Skeletal muscle satellite cell (primary cell): ENCODE measurements around the gene ALOX15.
"Not testable (repeated sequence)": the region's sequence is repeated elsewhere in the genome, so short reads cannot be mapped to it uniquely, and the experiment has no call there.

Experiments
- H3K27me3 ChIP-seq: 2 replicates; pipeline ENCODE4 v1.7.0; 2013; ENCODE audit warnings: low read length; ENCODE audit not compliant: control insufficient read depth, insufficient read depth
- H3K36me3 ChIP-seq: 2 replicates; pipeline ENCODE4 v1.7.0; 2013; ENCODE audit warnings: mild to moderate bottlenecking, control low read depth, low read length; ENCODE audit not compliant: insufficient read depth
- H3K4me1 ChIP-seq: 2 replicates; pipeline ENCODE4 v1.7.0; 2013; ENCODE audit warnings: low read length; ENCODE audit not compliant: control insufficient read depth, insufficient read depth
- H3K4me2 ChIP-seq: 2 replicates; pipeline ENCODE4 v1.7.0; 2013; ENCODE audit warnings: mild to moderate bottlenecking, low read length
- H3K4me3 ChIP-seq: 2 replicates; pipeline ENCODE4 v1.7.0; 2013; ENCODE audit warnings: low read length
- H3K9ac ChIP-seq: 2 replicates; pipeline ENCODE4 v1.7.0; 2013; ENCODE audit warnings: mild to moderate bottlenecking, low read depth, low read length, moderate library complexity
- H3K9me3 ChIP-seq: replicated peaks from 2 replicates; pipeline ENCODE4 v1.7.0; 2013; ENCODE audit warnings: mild to moderate bottlenecking, control low read depth, low read length

Gene ALOX15

DNA sequence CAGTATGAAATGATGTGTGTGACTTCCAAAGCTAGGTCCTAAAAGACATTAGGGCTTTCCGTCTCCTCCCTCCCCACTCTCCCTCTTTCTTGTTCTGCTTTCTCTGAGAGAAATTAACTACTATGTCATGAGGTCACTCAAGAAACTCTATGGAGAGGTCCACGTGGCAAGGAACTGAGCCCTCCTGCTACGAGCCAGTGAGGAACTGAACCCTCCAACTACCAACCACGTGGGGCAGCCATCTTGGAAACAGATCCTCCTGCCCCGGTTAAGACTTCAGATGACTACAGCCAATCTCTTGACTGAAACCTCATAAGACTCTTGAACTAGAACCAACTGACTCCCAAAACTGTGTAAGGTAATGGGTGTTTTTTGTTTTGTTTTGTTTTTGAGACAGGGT lies 4.2 kb upstream of the ALOX15 start:
- Histone ChIP-seq H3K4me1 (no peaks in the 10 kb centered on the region), H3K4me2 (no peak overlapping the region), H3K36me3 (no peaks in the 10 kb centered on the region), H3K4me3 (no peak overlapping the region), H3K9ac (no peak overlapping the region), H3K9me3 (no peaks in the 10 kb centered on the region), H3K27me3 (peaks cover 78% of the 10 kb centered on the region)

DNA sequence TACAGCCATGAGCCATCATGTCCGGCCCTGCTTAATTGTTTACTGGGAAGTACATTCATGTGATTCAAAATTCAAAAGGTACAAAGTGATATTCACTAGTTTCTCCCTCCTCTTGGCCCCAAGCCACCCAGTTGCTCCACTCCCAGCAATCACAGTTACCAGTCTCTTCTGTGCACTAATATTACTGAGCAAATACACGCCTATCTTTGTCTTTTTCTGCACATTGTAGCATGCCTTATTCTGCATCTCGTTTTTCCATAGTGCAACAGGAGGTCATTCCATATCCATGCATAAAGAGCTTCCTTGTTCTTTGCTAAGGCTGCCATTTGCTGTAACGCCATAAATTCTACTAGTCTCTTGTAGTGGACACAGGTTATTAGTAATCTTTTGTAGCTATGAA lies 2.2 kb upstream of the ALOX15 start:
- H3K4me3 ChIP-seq: no peak overlapping the region
- no peaks in the 10 kb centered on the region for H3K4me1 ChIP-seq
- no peak overlapping the region for H3K4me2 ChIP-seq
- H3K36me3 ChIP-seq: no peaks in the 10 kb centered on the region
- no peak overlapping the region for H3K9ac ChIP-seq
- H3K27me3 ChIP-seq: peaks cover 70% of the 10 kb centered on the region
- no peaks in the 10 kb centered on the region for H3K9me3 ChIP-seq

- Histone ChIP-seq H3K4me2 (no peak overlapping the region), H3K4me3 (no peak overlapping the region), H3K4me1 (no peaks in the 10 kb centered on the region), H3K9ac (no peak overlapping the region), H3K36me3 (no peaks in the 10 kb centered on the region), H3K9me3 (no peaks in the 10 kb centered on the region), H3K27me3 (peaks cover 67% of the 10 kb centered on the region)
Measured at GRCh38 chr17:4642286-4642685, 808 bp upstream of the ALOX15 start.

GRCh38 chr17:4640569-4641188 lies 799 bp downstream of the ALOX15 start:
- peaks cover 74% of the 10 kb centered on the region for H3K27me3 ChIP-seq
- not testable (repeated sequence) for H3K4me3 ChIP-seq, H3K36me3 ChIP-seq

DNA sequence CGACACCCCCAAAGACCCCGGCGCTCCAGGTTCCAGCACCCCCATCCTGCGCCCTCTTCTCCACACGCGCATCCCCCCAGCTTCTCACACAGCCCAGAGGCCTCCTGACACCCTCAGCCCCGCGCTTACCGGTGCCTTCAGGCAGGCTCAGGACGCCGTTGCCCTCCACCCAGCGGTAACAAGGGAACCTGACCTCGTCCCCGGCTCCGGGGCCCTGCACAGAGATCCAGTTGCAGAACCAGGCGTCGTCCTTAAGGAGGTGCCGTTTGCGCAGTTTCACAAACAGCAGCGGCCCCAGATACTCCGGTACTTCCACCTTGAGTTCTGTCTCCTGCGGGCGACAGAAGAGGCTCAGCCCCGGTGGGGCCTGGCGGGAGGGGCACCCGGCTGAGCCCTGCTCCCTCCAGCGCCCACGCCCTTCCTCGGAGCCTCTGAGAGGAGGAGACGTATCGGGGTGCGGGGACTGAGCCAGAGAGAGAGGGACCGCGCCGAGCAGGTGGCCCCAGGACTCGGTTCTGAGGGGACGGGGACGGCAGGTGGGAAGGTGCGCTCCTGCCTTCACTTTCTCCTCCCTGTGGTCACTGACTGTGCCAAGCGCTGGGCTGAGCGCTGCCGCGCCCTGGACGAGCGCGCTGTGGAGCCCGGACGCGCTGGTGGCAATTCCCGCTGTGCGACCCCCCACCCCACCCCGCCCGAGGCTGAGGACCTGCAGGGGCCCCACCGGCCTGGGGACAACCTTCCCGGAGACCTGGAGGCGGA lies 2.0 kb downstream of the ALOX15 start:
- H3K4me2 ChIP-seq, H3K4me1 ChIP-seq, H3K36me3 ChIP-seq, H3K9ac ChIP-seq, H3K9me3 ChIP-seq, H3K4me3 ChIP-seq: not testable (repeated sequence)
- H3K27me3 ChIP-seq: peaks cover 69% of the 10 kb centered on the region

More at GRCh38 chr17:4640569-4641188, 799 bp downstream of the ALOX15 start:
- H3K4me2 ChIP-seq, H3K4me1 ChIP-seq, H3K9me3 ChIP-seq, H3K9ac ChIP-seq: not testable (repeated sequence)

DNA sequence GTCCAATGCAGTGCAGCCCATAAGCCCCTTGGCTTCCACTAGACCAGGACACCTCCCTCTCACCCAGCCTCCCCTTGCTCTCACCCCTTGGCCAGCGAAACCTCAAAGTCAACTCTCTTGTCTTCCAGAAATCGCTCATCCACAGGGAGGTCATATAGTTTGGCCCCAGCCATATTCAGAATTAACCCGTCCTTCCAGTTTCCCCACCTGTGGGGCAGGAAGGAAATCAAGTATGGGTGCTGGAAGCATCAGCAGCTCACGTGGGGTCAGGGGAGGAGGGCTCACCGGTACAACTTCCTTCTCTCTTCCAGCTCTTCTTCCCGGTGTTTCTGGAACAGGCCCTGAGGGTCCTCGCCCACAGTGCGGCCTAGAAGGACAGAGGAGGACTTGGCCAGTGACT lies 2.7 kb downstream of the ALOX15 start:
- not testable (repeated sequence) for H3K4me2 ChIP-seq, H3K9me3 ChIP-seq, H3K4me3 ChIP-seq, H3K4me1 ChIP-seq, H3K9ac ChIP-seq, H3K36me3 ChIP-seq
- H3K27me3 ChIP-seq: peaks cover 65% of the 10 kb centered on the region

DNA sequence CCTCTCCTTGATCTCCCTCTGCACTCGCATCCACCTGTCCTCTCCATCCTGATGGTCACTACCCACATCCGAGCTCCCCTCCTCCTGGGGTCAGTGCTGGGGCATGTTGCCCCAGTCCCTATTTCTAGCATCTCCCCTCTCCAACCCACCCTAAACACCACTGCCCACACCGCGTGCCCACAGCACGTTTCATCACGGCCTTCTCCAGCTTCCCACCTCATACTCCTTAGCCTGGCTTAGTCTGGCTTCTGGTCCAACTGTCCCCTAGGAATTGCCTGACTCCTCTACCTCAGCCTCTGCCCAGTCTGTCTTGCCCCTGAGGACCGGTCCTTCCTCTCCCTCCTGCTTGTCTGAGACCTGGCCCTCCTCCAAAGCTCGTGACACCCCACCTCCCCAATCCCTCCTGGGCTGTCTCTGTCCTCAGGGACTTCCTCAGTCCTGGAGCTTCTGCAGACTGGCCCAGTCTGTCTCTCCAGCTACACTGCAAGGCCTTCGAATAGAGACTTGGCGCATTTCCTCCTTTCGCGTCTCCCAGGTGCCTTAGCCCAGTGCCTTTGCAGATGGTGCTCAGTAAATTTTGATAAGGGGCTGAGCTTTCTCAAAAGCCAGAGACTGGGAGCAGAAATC lies 4.9 kb downstream of the ALOX15 start:
- Histone ChIP-seq H3K9ac (no peak overlapping the region), H3K4me1 (no peaks in the 10 kb centered on the region), H3K36me3 (no peaks in the 10 kb centered on the region), H3K4me3 (no peak overlapping the region), H3K4me2 (no peak overlapping the region), H3K27me3 (peaks cover 66% of the 10 kb centered on the region), H3K9me3 (no peaks in the 10 kb centered on the region)

GRCh38 chr17:4635823-4636375 lies 5.6 kb downstream of the ALOX15 start:
- H3K9me3 ChIP-seq: no peaks in the 10 kb centered on the region
- no peaks in the 10 kb centered on the region for H3K4me1 ChIP-seq
- no peak overlapping the region for H3K4me2 ChIP-seq
- no peak overlapping the region for H3K4me3 ChIP-seq
- peaks cover 65% of the 10 kb centered on the region for H3K27me3 ChIP-seq
- no peak overlapping the region for H3K9ac ChIP-seq
- no peaks in the 10 kb centered on the region for H3K36me3 ChIP-seq

GRCh38 chr17:4634976-4635375 lies 6.5 kb downstream of the ALOX15 start:
- Histone ChIP-seq H3K9ac (no peak overlapping the region), H3K9me3 (no peaks in the 10 kb centered on the region), H3K36me3 (no peaks in the 10 kb centered on the region), H3K4me1 (no peaks in the 10 kb centered on the region), H3K4me2 (no peak overlapping the region), H3K27me3 (peaks cover 65% of the 10 kb centered on the region), H3K4me3 (no peak overlapping the region)

- Histone ChIP-seq H3K9me3 (no peaks in the 10 kb centered on the region), H3K36me3 (no peaks in the 10 kb centered on the region), H3K27me3 (peaks cover 57% of the 10 kb centered on the region), H3K4me3 (no peak overlapping the region), H3K9ac (no peak overlapping the region), H3K4me2 (no peak overlapping the region), H3K4me1 (no peaks in the 10 kb centered on the region)
Measured at GRCh38 chr17:4633643-4634042, 7.8 kb downstream of the ALOX15 start.

DNA sequence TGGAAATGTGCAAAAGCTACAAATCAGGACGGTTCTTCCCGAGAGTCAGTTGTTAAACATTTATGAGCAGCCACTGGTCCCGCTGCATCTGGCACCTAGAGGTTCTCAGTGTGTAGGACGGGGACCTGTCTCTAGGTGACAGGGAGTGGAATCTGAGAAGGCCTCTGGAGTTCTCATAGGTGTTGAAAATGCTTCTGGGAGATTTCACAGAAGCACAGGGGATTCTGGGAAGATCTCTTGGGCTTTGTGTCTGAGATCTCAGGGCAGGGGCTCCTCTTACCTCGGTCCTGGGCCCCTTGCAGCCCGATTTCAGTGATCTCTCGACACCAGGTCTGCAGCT lies 8.9 kb downstream of the ALOX15 start:
- Histone ChIP-seq H3K4me3 (no peak overlapping the region), H3K4me1 (no peaks in the 10 kb centered on the region), H3K36me3 (no peaks in the 10 kb centered on the region), H3K4me2 (no peak overlapping the region), H3K9ac (no peak overlapping the region), H3K9me3 (no peaks in the 10 kb centered on the region), H3K27me3 (peaks cover 55% of the 10 kb centered on the region)
